Measurements from ENCODE around the gene CUEDC1. TPM values are rescaled to one million over a fixed set of nuclear protein-coding genes. Genes with fewer than 3 reads are reported as not detected.

CUEDC1 gene, protein sequence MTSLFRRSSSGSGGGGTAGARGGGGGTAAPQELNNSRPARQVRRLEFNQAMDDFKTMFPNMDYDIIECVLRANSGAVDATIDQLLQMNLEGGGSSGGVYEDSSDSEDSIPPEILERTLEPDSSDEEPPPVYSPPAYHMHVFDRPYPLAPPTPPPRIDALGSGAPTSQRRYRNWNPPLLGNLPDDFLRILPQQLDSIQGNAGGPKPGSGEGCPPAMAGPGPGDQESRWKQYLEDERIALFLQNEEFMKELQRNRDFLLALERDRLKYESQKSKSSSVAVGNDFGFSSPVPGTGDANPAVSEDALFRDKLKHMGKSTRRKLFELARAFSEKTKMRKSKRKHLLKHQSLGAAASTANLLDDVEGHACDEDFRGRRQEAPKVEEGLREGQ
- polyA plus RNA-seq (2011; rRNA removed) (44.3 and 54.8 TPM in 2 replicates), polyA plus RNA-seq (2017; fragmentation: RNase III; extraction: RNeasy Plus Mini Kit Qiagen cat#74134 plus additional on column Dnase treatment) (70.7 to 103 TPM (median 90.6 TPM) in 3 replicates), polyA minus RNA-seq (2011; rRNA and poly(A)+ RNA removed) (20.1 and 41.6 TPM in 2 replicates)
- polyA plus RNA-seq (2012; cell fraction: cytosol; rRNA removed): 47.9 and 48.0 TPM in 2 replicates
- 222 and 260 TPM in 2 replicates for polyA plus RNA-seq (2012; cell fraction: nucleus; rRNA removed)

DNA sequence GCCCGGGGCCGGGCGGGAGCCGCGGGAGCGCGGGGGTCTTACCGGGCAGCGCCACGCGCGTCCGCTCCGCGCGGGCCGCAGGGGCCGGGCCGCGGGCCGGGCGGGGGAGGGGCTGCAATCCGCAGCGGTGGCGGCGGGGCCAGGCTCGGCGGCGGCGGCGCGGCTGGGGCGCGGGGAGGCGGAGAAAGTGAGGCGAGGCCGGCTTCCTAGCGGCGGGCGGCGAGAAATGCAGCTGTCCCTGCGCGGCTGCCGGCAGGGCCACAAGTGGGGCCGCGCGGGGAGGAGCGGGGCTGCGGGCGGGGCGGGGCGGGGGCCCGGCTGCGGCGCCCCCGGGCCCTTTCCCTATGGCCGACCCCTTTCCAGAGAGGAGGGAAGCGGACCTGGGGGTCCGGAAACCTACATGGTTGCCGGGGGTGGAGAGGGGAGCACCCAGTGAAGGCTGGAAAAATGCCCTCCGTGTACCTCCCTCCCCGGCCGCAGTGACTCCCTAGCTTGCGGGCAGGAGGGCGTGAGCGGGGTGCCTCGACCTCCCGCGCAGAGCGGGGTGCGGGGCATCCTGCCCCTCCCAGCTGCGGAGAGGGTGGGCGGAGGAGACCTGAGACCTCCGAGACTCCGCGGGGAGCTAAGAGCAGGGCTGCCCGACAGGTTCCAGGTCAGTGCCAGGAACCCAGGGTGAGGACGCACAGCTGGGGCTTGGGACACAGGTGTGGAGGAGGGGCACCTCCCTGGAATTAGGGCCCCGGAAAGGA is at the start of gene CUEDC1:
TSS of gene CUEDC1 (minus strand) at position 230 of the 749 bp plus-strand sequence. CDS start 69,848 bp downstream, outside the sequence.
- 2% methylated on average over 14 of the region's 79 CpGs for WGBS (ENCODE audit: missing lambda C conversion rate)
- H3K27ac ChIP-seq: peak within 1 kb of the TSS; percentile 93 to 100
- H3K4me1 ChIP-seq: peaks cover 67% of the 10 kb centered on the region
- peak within 1 kb of the TSS; percentile 96 for H3K4me2 ChIP-seq
- peak within 1 kb of the TSS; percentile 92 for H3K4me3 ChIP-seq
- ChIA-PET POLR2A (interaction anchor here (0.6 to 3.4 kb wide), 13 partner anchors 15 to 105 kb away, joined by 3 to 36 read pairs (median 7); partner anchors contain the start of genes MRPS23 and VEZF1), CTCF (interaction anchor here (0.7 to 26.8 kb wide), 14 partner anchors 16 to 172 kb away, joined by 3 to 386 read pairs (median 44); partner anchors contain the start of gene VEZF1)
- peak; percentile 69 to 79 for ATAC-seq
- FAIRE-seq: no peak
- DNase-seq (ENCODE audit: low read depth in 1 of 2, low spot score in 1 of 2): peak; percentile 69 to 76
- H3K9me3 ChIP-seq: no peaks in the 10 kb centered on the region
- TF ChIP-seq HES2 (IDR thresholded peaks at IDR 0.05): no peak
- TF ChIP-seq ZNF302 (CRISPR knock-in tag; IDR thresholded peaks at IDR 0.05): no peak
- TF ChIP-seq BCL3 (IDR thresholded peaks at IDR 0.05): 0 out of 3 replicates have a peak, but pooled peaks have one; percentile 62
- TF ChIP-seq EHF (CRISPR knock-in tag; IDR thresholded peaks at IDR 0.05): no peak
- no peak for TF ChIP-seq FOSB (CRISPR knock-in tag; IDR thresholded peaks at IDR 0.05)
- TF ChIP-seq HMGXB4 (CRISPR knock-in tag; IDR thresholded peaks at IDR 0.05; ENCODE audit: borderline replicate concordance): no peak
- TF ChIP-seq NR3C1 (IDR thresholded peaks at IDR 0.05): no peak
- TF ChIP-seq MYC (IDR thresholded peaks at IDR 0.05; ENCODE audit: borderline replicate concordance, low read length): peak; percentile 24; the same call in 1 of the 2 replicates
- TF ChIP-seq CBX2 (IDR thresholded peaks at IDR 0.05; ENCODE audit: borderline replicate concordance, low read depth): no peak
- TF ChIP-seq CHD2 (IDR thresholded peaks at IDR 0.05; ENCODE audit: low read length, partially characterized antibody): no peak
- TF ChIP-seq ESRRA (IDR thresholded peaks at IDR 0.05; ENCODE audit: borderline replicate concordance, low read length): no peak
- TF ChIP-seq NPAS2 (CRISPR knock-in tag; IDR thresholded peaks at IDR 0.05; ENCODE audit: borderline replicate concordance): no peak
- TF ChIP-seq, protein P1, sequence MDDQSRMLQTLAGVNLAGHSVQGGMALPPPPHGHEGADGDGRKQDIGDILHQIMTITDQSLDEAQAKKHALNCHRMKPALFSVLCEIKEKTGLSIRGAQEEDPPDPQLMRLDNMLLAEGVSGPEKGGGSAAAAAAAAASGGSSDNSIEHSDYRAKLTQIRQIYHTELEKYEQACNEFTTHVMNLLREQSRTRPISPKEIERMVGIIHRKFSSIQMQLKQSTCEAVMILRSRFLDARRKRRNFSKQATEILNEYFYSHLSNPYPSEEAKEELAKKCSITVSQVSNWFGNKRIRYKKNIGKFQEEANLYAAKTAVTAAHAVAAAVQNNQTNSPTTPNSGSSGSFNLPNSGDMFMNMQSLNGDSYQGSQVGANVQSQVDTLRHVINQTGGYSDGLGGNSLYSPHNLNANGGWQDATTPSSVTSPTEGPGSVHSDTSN (IDR thresholded peaks at IDR 0.05): no peak
- no peak for TF ChIP-seq ZFP36 (IDR thresholded peaks at IDR 0.05; ENCODE audit: borderline replicate concordance, partially characterized antibody)
- TF ChIP-seq HEYL (CRISPR knock-in tag; IDR thresholded peaks at IDR 0.05): no peak
- no peak for TF ChIP-seq CEBPB (IDR thresholded peaks at IDR 0.05)
- no peak for TF ChIP-seq FOSL2 (IDR thresholded peaks at IDR 0.05)
- no peak for TF ChIP-seq FOSL2 (CRISPR knock-in tag; IDR thresholded peaks at IDR 0.05)
- no peak for TF ChIP-seq JUNB (IDR thresholded peaks at IDR 0.05)
- no peak for TF ChIP-seq TP53 (CRISPR knock-in tag; IDR thresholded peaks at IDR 0.05)
- no peak for TF ChIP-seq ATOH8 (CRISPR knock-in tag; IDR thresholded peaks at IDR 0.05; ENCODE audit: low read depth)
- no peak for TF ChIP-seq RNF2 (IDR thresholded peaks at IDR 0.05; ENCODE audit: borderline replicate concordance, low read depth)
- TF ChIP-seq MAFK (IDR thresholded peaks at IDR 0.05; ENCODE audit: partially characterized antibody): no peak
- no peak for TF ChIP-seq CHD4 (IDR thresholded peaks at IDR 0.05; ENCODE audit: borderline replicate concordance)
- TF ChIP-seq KDM5A (IDR thresholded peaks at IDR 0.05): no peak
- TF ChIP-seq CBX8 (IDR thresholded peaks at IDR 0.05): no peak
- TF ChIP-seq HOXB5 (CRISPR knock-in tag; IDR thresholded peaks at IDR 0.05): no peak
- TF ChIP-seq KDM1A (IDR thresholded peaks at IDR 0.05; ENCODE audit: low read depth): no peak
- TF ChIP-seq MAZ (IDR thresholded peaks at IDR 0.05; ENCODE audit: borderline replicate concordance, low read depth, low read length): 0 out of 2 replicates have a peak, but pooled peaks have one; percentile 15
- no peak for TF ChIP-seq RARB (CRISPR knock-in tag; IDR thresholded peaks at IDR 0.05)
- peak; percentile 6 to 21; a peak in 2 of 5 replicates for TF ChIP-seq JUN (IDR thresholded peaks at IDR 0.05)
- no peak for TF ChIP-seq GATA3 (IDR thresholded peaks at IDR 0.05; ENCODE audit: borderline replicate concordance)
